ENCODE measurements around the gene DSCAML1. TPM values are rescaled to one million over a fixed set of nuclear protein-coding genes. Genes with fewer than 3 reads are reported as not detected.

Gene DSCAML1
- total RNA-seq, 1 experiment from 2014 or later: not detected

DNA sequence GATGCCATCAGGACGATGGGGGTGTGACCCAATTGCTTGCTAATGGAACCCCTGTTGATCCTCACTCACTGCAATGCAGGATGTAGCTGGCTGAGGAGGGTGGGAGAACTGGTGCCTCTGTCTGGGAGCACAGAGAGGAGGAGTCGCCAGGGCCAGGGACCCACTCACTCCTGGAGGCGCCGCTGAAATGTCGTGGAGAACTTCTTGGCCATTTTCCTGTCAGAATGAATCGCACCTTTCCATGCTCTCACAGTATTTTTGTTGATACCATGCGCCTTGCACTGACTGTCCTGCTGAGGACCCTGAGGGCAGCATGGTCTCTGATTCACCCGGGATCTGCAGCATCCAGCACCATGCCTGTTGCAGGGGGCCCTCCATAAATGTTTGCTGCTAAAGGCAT, 211.4 kb downstream of the DSCAML1 start:
- DNase-seq (ENCODE audit: low read depth): no peak

DNA sequence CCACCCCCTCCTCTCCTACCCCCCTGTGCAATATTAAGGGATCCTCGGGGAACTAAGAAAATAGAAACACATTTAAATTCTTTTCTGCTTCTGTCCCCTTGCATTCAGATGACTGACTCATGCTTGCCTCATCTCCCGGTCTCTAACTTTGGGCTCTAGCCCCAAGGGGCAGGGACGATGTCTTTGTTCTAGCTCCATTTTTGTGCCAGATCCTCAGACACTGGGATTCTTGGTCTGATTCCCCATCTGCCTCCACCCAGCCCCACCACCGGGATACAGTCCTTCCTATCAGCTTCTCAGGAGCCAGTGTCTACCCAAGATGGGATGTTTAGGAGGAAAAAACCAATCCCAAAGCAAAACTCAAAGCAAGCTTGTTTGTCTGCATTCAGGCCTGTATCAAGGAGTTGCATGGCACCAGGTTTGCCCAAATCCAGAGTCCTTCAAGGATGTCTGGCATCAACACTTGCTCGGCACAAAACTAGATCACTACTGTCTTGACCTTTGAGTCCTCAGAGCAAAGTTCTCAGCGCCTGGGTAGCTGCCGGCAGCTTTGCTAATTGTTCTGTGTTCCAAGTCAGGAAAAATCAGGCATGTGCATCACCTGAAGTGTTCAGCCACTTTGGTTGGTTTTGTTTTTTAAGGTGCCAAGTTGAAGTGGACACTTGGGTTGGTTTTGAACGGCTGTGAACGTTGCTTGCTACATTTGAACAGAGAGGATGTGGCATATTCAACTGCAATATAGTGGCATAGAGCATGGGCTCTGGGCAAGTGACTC, 212.8 kb downstream of the DSCAML1 start:
- DNase-seq (ENCODE audit: low read depth): peak; percentile 20

DNA sequence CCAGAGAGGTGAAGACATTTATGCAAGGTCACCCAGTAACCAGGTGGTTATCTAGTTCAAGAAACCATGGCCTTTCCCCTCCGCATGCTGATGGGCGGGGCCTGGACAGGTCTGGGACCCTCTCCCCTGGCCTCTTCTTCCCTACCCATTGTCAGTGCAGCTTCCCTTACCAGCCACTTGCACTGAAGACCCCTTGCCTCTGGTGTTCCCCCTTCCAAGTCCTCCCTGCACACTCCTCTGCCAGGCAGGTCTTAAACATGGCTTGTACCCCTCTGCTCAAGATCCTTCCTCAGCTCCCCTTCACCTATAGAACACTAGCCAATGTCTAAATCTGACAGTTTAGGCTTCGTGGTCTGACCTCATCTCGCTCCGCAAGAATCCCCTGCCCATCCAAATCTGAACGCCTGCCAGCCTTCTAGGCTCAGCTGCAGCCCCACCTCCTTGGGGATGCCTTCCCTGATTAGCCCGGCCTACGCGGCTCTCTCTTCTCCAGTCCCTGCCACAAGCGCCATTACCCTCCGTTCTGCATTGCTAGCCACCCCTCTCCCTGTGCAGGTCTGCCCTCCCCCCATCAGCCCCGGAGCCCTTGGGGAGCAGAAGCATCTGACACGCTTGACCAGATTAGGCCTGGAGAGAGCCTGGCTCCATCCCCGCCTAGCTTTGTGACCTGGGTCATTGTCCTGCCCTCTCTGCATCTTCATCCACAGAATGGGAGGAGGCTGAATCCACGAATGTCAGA, 213.8 kb downstream of the DSCAML1 start:
- peak; percentile 8 for DNase-seq (ENCODE audit: low read depth)

DNA sequence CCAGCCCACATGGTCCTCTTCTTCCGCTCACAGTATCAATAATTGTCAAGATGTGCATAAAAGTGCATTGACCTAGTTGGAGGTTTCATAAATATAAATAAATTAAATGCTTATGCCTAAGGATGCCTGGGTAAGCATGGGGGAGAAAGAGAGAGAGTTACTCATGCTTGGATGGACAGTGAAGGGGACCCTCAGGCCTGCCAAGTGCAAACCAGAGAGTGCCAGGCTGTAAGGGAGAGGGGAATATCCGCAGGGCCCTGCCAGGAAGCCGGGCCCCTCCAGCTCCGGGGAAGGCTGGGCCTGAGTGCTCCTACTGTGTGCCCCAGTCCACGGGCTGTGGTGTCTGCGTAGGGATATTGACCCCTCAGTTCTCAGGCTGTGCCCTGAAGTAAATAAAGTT, 214.6 kb downstream of the DSCAML1 start:
- DNase-seq (ENCODE audit: low read depth): no peak

DNA sequence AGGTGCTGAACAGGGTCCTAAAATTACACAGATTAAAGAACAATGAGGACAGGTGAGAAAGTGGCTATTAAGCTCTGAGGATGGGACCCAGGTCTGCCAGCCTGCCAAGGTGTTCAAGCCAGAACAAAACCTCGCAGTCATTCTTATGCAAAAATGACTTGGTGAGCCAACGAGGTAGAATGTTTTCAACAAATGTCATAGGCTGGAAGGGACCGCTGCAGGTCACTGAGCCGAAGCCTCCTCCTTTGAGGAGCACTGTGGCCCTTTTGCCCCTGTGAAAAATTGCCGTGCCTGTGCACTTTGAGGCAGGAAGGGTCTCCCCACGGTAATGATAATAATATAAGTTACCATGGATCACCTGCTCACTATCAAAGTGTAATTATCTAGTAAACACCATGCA, 216.2 kb downstream of the DSCAML1 start:
- no peak for DNase-seq (ENCODE audit: low read depth)

DNA sequence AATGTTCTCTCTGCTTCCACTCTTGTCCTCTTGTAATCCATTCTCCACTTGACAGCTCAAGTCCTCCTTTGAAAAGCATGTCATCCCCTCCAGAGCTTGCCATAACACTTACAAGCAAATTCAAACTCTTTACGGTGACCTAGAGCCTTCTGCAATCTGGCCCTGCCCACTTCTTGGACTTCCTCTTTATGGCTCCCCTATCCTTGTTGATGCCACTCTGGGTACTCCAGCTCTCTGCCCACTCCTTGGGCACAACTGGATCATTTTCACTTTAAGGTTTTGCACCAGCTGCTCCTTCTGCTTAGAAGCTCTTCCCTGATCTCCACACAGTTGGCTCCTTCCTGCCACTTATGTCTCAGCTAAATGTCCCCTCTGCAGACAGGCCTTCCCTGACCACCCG, 217.9 kb downstream of the DSCAML1 start:
- no peak for DNase-seq (ENCODE audit: low read depth)

DNA sequence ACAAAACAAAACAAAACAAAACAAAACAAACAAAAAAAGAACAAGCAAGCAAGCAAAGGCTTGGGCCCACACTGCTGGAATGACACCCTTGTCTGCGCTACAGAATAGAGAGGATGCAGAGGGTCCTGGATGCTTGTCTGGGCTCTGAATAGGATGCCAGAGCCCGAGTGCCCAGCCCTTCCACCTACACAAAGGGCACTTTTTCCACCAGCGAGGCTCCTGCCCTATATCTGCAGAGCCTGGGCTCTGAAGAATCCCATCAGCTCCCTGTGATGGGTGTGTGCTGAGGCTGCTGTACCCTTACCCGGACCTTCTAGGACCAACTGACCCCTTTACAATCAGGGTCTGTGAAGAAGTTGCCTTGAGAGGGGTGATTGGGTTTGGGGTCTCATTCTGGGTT, 221.2 kb downstream of the DSCAML1 start:
- DNase-seq (ENCODE audit: low read depth): no peak

DNA sequence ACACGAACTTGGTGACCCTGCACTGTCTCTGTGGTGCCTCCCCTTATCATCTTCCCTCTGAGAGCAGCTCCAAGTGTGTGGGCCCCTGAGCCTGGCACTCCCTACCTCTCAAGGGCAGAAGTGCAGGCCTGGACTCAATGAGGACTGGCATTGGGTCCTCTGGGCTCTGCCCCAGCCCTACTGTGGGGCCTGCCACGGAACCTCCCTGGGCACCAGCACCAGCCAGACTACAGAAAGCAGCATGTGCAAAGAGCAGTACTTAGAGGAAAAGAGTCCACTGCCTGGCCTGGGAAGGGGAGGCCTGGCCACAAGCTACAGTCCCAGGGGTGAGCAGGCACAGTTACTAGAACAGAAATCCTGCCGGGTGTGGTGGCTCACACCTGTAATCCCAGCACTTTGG, 222.5 kb downstream of the DSCAML1 start:
- no peak for DNase-seq (ENCODE audit: low read depth)

DNA sequence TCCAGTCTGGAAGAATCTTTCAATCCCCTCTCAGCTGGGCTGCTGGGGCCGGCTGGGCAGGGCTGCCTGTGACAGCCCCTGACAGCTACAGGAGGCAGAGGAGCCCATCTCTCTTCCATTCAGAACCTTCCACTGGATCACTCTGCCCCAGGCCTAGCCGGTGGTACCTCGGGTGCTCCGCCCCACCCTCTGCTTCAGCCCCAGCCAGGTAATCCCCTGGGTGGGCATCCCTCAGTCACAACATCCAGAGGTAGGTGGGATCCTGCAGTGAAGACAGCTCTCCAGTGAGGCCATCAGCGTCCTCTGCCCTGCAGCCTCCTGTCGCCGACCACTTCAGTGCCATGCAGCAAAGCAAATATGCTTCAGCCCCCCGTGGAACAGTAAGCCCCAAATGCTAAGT, 223.7 kb downstream of the DSCAML1 start:
- DNase-seq (ENCODE audit: low read depth): no peak

DNA sequence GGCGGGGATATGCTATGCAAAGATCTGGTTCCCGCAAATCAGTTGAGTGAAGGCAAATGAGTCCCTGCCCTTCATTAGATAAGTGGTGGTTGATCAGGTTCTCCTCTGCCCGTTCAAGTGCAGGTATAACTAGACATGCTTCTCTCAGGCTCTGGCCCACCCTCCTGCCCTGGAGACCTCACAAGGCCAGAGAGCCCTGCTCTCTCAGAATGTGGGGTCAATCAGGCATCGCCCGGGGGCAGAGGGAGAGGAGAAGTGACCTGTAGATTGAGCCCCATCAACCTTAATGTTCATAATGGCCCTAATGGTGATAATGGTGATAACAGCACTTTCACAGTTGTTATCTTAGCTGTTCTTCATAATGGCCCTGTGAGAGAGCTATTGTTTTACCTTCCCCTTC, 224.3 kb downstream of the DSCAML1 start:
- DNase-seq (ENCODE audit: low read depth): no peak

DNA sequence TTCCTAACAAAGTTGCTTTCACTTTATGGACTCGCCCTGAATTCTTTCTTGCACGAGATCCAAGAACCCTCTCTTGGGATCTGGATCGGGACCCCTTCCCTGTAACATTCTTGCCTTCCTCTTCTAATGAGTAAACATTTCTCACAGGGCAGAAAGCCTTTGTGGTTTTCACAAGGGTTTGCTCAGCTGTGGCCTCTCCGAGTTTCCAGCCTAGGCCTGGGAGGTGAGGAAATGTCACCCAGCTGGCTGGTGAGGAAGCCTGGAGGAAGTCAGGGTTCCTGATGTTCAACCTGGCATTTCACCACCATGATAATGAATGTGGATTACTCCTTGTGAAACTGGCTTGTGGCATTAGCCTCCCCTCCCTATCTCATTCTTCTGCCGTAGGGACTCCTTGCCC, 224.9 kb downstream of the DSCAML1 start:
- DNase-seq (ENCODE audit: low read depth): no peak

DNA sequence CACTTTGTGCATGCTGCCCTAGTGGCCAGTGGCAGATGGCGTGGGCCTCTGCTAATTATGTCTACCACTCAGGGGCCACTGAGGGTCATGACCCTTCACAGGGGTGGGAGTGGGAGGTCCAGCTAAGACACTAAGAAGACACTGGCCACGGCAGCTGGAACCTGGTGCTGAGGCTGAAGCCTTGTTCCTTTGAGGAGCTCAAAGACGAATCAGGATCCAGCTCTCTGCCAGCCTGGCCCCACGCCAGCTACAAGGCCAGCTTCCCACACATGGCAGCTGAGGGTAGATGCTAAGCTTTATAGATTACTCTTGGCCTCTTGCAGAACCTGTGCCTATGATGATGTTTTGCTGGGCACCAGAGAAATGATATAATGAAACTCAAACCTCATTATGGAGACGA, 226.3 kb downstream of the DSCAML1 start:
- no peak for DNase-seq (ENCODE audit: low read depth)

DNA sequence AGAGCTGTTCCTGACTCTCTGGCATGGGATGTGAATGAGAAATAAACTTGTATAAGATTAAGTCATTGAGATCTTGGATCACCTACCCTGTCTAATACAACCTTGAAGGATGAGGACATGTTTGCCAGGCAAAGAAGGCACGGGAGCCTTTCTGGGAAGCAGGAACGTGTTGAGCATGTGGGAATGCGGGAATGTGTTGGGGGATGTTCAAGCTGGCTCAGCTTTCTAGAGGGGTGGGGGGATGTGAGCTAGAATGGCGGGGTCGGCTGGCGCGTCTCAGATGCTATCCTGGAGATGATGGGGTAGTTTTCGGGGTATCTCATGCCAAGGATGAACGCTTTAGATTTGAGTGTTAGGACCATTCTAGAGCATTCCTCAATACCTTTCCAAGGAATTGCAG, 227.1 kb downstream of the DSCAML1 start:
- no peak for DNase-seq (ENCODE audit: low read depth)

DNA sequence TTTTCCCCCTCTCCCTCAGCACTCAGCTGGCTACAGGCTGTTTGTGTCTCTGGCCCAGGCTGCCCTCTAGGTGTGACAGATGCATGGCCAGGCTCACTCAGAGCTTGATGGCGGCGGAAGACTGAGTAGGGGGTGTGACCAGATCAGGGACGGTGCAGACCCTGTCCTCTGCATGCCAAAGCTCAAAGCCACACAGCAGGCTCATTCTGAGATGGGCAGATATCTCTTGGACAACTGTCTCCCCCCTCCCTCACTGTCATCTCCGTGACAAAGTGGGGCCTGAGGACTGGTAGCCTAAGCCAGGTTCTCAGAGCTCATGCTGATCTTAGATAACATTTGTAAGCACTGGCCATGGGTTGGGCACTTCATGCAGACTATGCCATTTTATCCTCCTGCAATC, 231.3 kb downstream of the DSCAML1 start:
- DNase-seq (ENCODE audit: low read depth): no peak

DNA sequence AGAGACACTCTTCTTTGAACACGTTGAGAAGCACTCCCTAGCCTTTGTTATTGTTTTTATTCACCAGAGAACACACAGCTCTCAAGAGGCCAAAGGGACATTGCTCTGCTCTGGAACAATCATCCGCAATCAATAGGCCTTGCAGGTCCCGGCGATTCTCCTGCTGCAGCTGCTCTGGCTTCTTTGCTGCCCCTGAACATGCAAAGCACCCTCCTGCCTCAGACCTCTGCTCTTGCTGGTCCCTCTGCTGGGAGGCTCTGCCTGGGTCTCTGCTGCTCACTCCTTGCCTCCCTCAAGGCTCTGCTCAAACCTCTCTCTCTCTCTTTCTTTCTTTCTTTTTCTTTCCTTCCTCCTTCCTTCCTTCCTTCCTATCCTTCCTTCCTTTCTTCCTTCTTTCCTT, 232.7 kb downstream of the DSCAML1 start:
- no peak for DNase-seq (ENCODE audit: low read depth)

DNA sequence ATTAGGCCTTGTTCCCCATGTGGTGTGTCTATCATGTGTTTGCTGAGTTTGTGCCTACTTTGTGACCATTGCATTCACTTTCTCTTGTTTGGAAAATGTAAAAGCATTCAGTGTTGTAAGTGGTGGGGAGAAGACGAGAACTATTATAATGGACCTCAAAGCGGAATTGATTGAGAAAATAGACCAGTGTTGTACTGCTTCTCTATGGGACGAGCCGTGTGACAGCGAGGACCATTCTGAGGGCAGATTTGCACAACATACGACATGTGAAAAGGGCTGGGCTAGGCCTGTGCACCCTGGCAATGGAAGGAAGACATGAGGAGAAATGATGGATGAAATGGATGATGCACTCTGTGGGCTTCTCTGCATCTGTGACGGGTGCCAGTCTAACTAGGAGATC, 233.5 kb downstream of the DSCAML1 start:
- DNase-seq (ENCODE audit: low read depth): no peak

DNA sequence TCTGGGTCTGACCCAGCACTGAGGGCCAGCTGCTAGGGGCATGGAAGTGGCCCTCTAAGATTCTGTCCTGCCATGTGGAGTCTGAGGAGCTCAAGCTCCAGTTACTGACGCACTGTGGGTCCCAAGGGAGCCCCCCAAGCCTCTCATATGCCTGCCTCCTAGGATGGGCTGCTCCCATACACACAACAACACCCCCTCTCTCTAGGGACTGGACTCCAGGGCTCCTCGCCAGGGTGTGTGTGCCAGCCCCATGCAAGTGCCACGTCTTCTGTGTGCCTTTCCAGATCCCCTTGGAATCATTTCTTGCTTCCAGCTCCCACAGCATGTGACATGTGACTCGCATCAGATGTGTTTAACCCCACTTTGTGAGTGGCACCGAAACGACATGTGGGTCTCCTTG, 234.9 kb downstream of the DSCAML1 start:
- DNase-seq (ENCODE audit: low read depth): no peak

DNA sequence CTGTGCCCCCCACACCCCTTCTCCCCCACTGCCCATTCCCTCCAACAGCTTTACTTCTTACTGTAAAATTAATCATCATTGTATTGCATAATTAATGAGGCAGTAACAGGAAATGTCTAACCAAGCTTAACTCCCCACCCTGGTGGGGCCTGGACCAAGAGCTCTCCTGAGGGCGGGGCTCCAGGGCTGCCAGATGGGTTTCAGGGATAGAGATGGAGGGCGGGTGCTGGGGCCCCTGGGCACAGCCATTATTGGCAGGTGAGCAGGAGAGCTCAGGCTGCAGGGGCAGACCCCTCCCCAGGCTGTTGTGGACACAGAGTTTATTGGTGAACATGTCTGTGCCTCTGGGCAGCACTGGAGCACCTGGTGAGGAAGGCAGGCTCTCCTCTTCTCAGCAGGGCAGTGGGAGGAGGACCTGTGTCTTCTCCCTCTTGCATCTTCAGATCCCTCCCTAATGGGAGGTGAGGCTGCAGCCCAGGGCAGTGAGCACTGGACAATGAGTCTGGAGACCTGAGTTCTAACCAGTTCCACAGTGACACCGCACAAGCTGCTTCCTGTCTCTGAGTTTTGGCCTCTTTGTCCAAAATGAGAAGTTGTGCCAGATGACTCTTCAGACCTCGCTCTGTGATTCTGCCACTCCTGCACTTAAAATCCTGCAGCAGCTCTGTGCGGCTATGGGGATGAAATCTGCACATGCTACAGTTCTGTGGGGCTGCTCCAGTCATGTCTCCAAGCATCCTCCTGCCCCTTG, 236.1 kb downstream of the DSCAML1 start:
- DNase-seq (ENCODE audit: low read depth): no peak

DNA sequence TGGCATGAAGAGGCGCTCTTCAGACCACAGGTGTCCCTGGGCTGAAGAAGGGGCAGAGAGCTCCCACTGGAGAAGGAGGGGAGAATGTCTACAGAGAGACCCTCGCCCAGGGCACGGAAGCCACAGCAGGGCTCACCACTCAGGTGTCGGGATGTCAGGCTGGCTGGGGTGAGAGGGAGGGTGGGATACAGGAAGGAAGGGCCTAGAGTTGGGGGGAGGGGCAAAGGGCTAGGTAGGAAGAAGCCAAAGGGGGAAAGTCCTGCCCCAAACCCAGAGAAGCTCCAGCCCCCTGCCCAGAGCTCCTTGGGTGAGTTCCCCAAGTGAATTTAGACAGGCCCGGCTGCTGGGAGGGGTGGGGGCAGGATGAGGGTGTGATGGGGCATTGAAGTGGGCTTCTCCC, 237.3 kb downstream of the DSCAML1 start:
- no peak for DNase-seq (ENCODE audit: low read depth)

DNA sequence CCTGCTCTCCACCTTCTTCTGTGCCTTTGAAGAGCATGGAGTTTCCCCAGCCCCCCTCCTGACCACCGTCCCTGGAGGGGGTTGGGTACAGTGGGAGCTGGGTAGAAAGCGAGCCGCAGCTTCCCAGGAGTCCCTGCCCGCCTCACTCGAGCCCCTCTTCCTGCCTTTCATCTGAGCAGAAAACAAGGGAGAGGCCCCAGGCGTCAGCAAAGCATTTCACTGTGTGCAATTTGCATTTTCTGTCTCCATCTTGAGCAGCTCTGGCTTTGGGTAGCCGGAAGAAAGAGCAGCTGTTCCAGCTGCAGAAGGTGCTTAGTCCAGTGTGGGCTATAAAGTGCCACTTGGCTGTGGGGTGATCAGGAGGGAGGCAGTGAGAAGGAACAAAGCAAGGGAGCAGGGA, 239.7 kb downstream of the DSCAML1 start:
- no peak for DNase-seq (ENCODE audit: low read depth)

DNA sequence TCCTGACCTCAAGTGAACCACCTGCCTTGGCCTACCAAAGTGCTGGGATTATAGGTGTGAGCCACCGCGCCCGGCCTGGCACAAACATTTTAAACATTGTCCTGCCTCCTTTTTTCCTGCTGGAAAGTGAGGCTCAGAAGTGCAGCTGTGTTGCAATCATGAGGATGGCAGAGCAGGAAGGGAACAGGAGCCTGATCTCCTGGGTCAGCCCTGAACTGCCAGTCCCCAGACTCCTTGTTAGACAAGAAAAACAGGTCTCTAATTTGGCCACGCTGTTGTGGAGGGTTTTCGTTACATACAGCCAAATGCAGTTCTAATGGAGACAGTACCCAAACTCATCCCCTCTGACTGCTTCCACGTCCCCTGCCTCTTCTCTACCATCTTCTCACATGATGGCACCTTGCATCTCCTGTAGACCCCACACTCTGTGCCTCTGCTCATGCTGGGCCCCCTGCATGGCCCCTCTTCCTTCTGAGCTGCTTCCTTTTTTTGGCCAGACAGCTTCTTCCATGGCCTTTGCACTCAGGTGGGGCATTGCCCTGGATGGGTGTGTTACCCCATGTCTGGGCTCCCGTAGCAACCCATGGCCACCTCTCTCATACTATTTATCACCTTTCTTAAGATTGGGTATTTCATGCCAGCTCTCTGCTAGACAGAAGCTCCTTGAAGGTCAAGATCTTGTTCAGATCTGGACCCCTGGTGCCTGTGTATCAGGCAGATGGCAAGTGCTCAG, 242.2 kb downstream of the DSCAML1 start:
- DNase-seq (ENCODE audit: low read depth): no peak

DNA sequence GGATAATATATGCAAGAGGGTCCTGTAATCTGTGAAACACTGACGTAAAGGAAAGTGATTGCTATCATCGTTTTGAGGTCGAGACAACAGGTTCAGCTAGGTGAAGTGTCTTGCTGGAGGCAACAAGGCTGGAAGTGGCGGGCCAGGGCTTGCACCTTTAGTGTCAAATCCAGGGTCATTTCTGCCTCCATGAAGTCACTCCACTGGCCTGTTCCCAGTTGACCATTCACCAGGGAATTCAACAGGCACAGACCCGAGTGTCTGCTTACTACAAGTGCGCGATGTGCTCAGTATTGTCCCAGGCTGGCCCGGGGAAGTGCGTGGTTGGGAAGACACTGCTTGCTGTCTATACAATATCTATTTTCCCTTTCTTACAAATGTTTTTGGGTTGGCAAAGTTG, 244.4 kb downstream of the DSCAML1 start:
- DNase-seq (ENCODE audit: low read depth): no peak

Data from M059J (cell line).